HG02610 (cell line): ENCODE results near the gene MIGA2.
A peak's percentile ranks its signal among the peaks of the same experiment; 100 is the strongest.

Source experiments
- ATAC-seq: cut with Tn5 transposase; IDR thresholded peaks from one replicate; pipeline ENCODE4 v1.9.1; 2021; ENCODE audit warnings: mild to moderate bottlenecking, moderate library complexity; ENCODE audit not compliant: unreplicated experiment

Gene MIGA2

DNA sequence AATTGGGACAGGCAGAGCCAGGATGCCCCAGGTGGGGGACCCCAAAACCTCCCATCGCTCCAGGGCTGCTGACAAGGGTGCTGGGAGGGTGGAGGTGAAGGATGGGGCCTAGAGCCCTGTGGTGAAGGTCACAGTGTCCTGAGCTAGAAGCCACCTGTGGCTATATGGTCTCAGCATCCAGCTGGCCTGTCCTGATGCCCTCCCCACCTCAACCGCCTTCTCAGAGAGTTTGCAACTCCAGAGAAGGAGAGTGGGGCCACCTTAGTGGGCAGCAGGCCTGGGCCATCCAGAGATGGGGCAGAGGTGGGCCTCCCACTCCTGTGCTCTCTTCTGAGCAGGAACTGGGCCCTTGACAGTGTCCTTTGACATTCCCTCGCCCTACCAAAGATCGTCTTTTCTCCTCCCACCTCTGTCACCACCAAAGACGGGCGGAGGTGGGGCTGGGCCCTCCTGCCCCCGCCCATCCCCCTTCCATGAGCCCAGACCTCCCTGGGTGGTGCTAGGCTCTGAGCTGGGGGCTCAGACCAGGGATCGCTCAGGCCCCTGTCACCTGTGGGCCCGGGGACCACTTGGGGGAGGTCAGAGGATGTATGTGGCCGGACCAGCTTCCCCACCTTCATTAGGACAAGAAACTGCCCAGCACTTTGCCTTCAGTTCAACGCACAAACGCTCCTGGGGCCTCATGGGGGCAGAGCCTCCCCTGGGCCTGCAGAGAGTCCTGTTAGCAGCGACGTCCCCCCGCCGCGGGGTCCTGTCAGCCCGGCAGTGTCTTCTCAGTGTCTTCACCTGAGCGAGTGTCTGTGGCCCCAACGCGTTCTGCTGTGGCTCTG, 34.5 kb downstream of the MIGA2 start:
- ATAC-seq = no peak

DNA sequence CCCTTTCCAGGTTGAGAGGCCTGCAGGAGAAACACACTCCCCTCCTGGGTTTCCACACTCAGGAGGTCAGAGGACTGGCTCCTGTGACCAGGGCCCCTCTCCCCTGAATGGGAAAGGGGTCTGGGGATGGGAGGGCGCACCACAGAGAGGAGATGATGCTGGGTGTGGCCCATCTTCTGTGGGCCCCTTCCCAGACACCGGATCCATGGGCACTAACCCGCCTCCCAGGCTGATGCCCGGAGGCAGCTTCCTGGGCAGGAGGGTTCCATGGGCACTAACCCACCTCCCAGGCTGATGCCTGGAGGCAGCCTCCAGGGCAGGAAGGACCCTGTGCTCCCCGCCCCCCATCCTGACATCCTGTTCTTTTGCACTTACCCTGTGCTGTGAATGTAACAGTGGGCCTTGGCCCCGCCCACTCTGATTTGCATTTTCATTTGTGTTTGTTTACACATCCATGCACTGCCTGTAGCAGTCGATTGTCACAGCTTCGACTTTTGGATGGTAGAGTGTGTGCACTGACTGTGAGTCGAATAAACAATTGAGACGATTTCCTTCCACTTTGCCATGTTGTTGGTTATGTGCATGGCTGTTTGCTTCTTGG, 35.2 kb downstream of the MIGA2 start:
- ATAC-seq = no peak

DNA sequence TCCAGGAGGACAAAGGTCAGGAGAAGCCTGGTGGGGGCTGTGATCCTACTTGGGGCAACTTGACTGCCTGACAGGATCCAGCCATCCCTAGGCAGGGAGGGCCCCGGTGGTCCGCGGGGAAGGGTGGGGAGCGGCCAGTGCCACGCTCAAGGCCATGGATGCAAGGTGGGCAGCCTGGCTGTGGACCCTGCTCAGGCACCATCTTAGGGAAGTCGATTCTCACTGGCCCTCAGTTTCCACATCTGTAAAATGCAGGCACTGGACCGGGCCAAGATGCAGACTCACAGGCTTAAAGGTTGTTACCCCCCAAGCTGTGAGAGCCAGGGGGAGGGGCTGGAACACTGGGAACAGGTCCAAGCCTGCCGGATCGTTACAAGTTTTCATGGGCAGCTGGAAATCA, 35.7 kb downstream of the MIGA2 start:
- ATAC-seq = no peak

DNA sequence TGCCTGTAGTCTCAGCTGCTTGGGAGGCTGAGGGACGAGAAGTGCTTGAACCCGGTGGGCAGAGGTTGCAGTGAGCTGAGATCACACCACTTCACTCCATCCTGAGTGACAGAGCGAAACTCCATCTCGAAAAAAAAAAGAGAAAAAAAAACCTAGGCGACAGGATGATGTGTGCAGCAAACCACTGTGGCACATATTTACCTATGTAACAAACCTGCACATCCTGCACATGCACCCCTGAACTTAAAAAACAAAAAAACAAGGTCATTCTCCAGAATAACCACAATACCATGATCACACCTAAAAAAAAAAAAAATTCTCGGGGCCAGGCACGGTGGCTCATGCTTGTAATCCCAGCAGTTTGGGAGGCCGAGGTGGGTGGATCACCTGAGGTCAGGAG, 37.0 kb downstream of the MIGA2 start:
- ATAC-seq = no peak

DNA sequence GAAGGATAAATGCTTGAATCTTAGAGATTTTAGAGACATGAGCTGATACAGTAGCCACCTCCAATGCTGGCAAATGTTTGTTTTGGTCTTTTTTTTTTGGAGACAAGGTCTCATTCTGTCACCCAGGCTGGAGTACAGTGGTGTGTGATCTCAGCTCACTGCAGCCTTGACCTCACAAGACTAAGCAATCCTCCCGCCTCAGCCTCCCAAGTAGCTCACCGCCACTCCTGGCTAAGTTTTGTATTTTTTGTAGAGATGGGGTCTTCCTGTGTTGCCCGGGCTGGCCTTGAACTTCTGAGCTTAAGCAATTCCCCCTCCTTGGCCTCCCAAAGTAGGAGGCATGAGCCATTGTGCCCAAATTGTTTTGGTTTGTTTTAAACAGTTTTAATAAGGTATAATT, 37.7 kb downstream of the MIGA2 start:
- no peak for ATAC-seq

DNA sequence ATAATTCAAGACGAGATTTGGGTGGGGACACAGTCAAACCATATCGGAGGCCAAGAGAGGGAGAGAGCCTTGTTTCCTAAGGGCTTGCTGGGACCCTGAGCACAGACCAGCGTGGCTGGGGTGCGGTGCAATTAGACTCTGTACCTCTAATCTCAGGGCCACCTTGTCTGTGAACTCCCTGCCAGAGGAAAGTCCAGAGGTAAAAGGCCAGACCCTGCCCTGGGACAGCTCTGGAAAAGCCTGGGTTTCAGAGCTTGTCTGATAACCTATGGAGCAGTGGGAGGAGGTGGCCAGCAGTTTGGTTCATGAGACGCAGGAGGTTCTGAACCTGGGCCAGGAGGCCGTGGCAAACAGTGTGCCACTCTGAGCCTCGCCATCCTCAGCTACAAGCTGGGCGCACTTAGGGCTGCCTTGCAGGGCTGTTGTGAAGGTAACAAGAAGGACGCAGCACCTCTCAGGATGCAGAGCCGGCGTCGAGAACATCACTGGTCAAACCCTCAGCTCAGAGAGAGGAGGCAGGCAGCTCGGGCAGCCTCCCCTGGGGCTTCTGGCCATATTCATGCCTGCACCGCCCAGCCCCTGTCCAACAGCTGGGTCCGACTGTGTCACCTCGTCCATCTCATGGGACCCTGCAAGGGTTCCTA, 39.7 kb downstream of the MIGA2 start:
- ATAC-seq = no peak

DNA sequence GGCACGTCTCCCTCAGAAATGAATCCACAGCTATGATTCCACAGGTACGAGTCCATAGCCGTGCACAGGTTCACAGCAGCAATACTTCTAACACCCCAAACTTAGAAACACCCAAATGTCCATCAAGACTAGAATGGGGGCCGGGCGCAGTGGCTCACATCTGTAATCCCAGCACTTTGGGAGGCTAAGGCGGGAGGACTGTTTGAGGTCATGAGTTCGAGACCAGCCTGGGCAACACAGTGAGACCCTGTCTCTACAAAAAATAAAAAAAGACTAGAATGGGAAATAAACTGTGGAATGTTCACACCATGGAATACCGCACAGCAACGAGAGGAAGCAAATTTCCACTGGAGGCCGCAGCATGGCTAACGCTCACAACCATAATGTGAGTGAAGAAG, 40.2 kb downstream of the MIGA2 start:
- no peak for ATAC-seq

DNA sequence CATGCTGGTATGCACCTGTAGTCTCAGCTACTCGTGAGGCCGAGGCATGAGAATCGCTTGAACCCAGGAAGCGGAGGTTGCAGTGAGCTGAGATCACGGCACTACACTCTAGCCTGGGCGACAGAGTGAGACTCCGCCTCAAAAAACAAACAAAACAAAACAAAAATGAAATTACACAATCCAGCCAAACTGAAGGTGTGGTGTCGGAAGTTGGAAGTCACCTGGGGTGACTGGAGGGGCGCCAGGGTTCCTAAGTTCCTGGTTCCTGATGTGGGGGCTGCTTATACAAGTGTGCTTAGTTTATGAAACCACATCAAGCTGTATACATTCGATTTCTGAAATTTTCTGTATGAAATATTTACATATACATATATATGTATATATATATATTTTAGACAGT, 40.8 kb downstream of the MIGA2 start:
- no peak for ATAC-seq

DNA sequence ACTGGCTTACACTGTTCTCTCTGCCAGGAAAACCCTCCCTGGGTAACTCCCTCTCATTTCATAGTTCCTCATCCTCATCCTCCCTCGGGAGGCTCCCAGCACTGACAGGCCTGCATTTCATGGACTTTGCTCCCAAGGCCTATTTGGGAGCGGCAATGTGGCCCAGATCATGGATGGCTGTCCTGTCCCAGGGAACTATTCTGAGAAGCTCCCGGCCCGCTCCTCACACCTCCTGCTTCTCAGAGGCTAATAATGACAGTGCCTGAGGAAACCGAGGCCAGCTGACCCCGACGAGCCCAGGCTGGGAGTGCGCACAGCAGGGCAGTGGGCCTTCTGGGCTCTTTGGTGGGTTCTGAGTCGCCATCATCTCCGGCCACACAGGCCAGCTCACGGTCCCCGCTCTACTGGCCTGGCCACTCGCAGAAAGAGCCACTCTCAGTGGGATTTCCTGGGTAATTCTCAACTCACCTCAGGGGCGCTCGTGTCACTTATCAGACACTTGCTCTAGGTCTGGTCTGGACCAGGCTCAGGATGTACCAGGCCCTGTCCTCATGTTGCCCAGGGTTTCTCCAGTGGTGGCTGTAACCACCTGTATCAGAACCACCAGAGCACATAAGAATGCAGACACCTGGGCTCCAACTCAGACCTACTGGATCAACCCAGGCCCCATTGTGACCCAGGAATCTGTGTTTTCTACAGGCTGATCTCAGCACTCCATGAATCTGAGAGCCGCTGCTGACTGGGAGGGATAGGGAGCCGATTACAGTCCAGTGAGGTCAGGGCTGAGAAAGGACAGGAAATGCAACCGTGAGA, 42.5 kb downstream of the MIGA2 start:
- no peak for ATAC-seq

DNA sequence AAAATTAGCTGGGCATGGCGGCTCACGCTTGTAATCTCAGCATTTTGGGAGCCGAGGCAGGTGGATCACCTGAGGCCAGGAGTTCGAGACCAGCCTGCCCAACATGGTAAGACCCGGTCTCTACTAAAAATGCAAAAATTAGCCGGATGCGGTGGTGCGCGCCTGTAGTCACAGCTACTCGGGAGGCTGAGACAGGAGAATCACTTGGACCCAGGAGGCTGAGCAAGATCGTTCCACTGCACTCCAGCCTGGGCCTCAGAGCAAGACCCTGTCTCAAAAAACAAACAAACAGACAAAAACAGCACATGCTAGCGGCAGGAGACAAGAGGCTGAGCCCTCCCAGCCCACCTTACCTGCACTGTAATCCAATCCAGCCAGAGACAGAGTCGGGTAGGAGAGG, 43.4 kb downstream of the MIGA2 start:
- ATAC-seq = no peak

DNA sequence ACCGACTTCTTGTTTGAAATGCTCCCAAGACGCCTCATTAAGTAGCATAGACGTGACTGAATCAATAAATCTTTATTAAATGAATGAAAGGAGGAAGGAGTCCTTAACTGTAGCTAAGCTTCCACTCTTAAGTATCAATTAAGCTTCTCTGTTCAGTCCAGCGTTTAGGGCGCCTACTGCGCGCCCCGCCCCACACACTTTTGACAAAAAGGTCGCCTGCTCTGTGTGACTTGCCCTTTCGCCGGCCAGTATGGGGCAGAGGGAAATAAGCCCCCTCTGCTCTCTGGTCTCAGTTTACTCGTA, 43.8 kb downstream of the MIGA2 start:
- no peak for ATAC-seq

DNA sequence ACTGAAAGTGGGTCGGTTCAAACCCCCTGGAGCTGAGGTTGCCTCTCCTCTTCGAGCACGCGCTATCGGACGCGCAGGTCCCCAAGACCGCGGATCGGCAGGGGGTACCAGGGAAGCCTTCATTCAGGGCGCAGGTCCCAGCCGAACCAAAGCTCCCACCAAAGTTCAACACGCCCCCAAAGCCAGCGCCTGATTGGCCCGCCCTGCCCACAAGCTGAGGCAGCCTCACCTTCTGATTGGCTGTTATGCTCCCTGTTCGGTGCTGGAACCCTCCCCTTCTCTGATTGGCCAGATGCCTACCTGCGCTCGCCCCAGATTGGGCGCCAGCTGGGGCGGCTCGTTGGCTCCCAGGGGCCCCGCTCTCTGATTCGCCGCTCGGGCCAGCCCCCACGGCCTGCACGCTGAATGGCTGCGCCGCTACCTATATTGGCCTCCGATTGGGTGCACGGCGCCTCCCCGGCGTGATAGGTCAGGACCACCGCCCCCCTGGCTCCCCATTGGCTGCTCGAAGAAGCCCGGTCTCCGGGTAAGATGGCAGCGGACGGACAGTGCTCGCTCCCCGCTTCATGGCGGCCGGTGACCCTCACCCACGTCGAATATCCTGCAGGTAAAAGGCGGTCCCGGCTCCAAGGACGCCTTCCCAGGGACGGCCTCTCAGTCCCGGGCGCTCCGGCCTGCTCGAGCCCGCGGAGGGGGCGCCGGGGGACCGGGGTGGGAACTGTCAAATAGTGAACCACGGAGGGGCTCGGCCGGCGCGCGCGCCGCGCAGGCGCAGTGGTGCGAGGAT, 44.4 kb downstream of the MIGA2 start, which contains the start of gene DOLPP1:
Gene DOLPP1, plus strand, starts transcription at position 511 of the 787 bp plus-strand sequence. Its CDS starts 21 bp downstream, at position 532.
- ATAC-seq = peak; percentile 95

DNA sequence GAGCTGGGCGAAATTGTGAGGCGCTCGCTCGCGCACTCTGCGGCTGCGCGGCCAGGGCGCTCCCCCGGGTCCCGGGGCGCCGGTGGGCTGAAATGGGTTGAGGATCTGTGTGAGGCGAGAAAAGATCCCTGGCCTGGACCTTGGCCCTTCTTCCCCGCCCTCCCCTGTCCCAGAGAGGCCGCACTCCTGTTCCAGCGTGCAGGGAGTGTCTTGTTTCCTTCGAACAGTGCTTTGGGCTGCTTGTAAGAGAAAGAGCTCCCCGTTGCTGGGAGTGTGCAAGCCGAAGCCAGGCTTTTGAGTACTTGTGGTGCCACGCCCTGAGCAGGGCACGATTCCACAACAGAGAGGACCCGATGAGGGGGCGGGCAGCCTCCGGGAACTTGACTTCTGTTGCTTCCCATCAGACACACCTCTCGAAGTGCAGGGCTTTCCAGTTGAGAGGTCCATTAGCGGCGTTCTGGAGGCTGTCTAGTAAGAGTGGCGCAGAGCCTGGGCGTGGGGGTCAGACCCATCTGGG, 45.0 kb downstream of the MIGA2 start:
- ATAC-seq = no peak

DNA sequence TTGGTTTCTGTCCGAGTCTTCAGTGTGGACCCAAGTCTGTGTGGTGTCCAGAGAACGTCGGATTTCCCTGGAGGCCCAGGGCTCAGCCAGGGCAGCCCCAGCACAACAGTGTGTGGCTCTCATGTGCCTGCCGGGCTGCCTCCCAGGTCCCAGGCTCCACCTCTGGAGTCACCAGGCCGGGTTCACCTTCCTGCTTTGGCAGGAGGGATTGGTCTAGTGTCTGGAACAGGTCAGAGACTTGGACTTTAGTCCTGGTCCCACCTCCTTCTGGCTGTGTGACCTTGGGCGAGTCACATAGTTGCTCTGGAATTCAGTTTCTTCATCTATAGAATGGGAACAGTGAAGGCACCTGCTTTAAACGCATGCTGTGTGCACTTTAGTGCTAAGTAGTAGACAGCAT, 47.7 kb downstream of the MIGA2 start:
- no peak for ATAC-seq

DNA sequence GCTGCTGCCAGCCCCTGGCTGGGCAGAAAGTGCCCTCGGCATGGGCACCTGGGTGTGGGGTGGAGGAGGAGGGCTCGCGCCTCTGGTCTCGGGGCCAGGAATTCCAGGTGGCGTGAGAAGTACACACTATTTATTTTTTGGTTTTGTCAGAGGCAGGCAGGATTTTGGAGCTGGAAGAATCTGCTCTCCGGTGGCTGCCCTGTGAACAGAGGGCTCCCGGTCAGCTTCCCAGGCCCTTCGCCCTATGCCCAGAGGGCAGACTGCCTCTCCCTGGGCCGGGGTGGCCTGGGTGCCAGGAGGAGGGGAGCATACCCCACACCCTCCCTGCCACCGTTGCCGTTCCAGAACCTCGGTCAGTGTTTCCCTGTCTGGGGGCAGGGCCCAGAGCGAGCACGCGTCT, 52.8 kb downstream of the MIGA2 start:
- ATAC-seq = no peak

DNA sequence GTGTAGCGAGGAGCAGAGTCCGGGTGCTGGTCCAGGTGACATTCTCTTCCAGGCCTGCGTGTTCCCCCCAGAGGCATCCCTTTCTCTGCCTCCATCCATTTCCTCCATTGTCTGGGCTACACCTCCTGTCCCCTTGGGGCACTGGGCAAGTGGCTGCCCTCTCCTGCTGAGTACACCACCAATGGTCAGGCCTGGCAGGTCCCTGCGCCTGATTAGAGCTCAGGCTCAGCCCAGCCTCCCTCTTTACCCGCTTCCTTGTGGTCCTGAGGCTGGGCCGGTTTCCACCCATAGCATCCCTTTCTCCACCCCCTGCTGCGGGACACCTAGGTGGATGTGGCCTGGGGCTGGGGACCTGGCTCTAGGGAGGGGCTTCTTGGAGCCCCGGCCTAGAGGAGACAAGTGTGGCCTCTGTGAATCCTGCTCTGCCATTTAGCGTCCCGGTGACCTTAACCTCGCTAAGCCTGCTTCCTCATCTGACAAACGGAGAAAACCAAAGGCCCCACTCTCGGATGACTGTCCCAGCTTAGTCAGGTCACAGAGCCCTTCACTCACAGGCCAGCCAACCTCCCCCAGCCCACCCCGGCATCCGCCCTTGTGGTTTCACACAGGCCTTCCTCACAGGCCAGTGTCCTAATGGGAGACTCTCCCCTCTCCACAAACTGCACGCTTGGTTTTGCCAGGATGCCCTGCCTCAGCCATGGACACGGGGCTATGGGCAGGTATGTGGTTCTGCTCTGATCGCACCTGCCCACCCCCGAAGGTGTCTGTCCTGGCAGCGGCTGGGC, 57.4 kb downstream of the MIGA2 start:
- no peak for ATAC-seq

DNA sequence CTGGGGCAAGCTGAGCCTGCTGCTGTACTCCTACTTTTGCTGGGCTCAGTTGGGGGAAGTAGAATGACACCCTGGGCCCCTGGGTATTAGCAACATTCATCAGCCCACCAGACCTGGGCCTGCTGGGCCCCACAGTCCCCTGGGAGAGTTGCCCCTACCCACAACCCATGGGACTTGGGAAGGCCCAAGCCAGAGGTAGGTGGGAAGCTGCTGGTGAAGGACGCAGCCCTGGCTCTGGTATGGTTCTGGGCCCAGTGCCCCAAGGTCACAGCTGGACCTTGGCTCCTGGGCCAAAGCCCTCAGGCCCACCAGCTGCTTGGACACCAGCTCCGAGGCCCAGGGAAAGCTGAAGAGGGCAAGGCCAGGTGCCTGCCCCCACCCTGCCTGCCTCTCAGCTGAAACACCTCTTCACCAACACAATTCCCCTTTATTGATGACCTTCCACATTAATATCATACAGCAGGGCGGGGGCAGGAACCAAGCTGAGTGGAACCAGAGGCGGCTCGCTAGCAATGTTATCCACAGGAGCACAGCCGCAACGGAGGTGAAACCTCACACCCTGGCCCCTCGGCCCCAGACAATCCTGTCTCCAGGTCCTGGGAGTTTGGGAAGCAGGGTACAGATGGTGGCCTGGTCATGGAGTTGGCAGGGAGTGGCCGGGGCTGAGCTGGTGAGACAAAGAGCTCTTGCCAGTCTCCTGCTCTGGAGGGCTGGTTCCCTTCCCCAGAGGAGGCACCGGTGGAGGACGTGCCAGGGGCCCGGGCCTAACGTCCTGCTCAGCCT, 58.2 kb downstream of the MIGA2 start:
- no peak for ATAC-seq

DNA sequence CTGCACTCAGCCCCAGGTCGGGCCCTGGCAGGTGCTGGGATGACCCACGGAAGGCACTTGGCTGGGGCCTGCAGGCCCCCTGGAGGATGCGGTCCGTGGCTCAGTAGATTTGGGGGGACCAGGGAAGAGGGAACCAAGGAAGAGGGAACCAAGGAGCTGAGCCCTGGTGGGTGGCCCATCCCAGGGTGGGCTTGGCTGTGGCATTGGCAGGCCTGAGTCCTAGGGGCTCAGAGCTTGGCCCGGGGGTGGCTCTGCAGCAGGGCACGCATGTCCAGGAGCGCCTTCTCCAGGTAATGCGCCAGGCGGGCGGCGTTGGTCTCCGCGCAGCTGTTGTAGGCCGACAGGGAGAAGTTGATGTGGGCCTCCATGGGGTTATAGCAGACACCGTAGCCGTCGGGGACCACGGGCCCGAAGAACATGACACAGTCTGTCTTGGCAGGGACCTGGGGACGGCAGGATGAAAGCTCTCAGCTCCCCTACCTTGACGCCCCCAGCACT, 58.8 kb downstream of the MIGA2 start:
- ATAC-seq = no peak

DNA sequence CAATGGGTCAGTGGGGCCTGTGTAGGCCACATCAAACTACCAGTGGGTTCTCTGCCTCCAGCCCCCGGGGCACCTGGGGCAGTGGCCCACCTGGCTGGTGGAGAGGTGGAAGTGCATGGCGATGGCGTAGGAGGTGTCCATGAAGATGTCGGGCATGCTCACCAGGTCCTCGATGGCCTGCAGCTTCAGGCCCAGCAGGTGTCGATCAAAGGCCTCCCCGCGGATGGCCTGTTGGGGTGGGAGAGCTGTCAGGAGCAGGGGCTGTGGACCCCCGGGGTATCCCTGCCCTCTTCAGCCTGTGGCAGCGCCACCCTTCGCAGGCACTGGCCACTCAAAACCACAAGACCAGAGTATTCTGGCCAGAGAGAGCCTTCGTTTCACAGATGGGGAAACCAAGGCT, 59.5 kb downstream of the MIGA2 start:
- ATAC-seq = no peak
